ENCODE data around the gene IKZF1.

Gene IKZF1

DNA sequence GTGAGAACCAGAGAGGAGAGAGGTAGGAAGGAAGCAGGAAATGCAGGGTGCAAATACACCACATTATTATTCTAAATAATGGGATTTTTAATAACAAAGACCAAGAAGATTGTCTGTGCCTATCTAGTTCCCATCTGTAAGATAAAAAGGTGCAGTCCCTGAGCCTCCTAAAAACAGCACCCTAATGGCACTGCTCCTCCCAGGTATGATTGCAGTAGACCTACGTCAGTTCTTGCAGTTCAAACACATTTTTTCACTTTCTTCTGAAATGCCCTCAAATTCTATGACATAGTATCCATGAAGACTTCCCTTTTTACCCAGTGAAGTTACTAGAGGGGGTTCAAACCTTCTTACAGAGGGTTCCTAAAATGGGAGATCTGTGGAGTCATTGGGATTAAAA lies 75.0 kb downstream of the IKZF1 start:
- no peak for DNase-seq

DNA sequence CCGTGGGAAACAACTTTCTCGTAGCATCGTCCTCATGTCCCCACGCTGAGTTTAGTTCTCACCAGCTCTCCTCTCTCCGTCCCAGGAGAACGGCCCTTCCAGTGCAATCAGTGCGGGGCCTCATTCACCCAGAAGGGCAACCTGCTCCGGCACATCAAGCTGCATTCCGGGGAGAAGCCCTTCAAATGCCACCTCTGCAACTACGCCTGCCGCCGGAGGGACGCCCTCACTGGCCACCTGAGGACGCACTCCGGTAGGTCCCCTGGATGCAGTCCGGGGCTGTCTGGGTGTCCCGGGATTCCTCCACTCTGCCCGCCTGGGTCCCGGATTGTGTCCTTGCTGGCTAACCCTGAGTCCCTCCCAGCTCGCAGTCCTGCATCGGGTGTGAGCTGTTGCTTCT lies 77.9 kb downstream of the IKZF1 start:
- no peak for DNase-seq

DNA sequence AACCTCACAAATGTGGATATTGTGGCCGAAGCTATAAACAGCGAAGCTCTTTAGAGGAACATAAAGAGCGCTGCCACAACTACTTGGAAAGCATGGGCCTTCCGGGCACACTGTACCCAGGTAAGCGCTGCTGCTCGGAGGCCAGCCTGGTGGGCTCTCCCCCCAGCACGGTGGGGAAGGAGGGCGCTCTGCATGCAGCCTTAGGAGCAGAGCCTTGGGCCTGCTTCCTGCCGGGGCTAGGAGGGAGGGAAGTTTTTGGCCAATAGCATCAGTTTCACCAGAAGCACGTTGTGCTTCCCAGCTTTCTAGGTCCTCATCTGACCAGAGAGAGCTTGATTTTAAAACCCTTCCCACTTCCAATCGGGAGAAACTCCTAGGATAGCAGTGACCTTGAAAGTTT lies 82.8 kb downstream of the IKZF1 start:
- no peak for DNase-seq

DNA sequence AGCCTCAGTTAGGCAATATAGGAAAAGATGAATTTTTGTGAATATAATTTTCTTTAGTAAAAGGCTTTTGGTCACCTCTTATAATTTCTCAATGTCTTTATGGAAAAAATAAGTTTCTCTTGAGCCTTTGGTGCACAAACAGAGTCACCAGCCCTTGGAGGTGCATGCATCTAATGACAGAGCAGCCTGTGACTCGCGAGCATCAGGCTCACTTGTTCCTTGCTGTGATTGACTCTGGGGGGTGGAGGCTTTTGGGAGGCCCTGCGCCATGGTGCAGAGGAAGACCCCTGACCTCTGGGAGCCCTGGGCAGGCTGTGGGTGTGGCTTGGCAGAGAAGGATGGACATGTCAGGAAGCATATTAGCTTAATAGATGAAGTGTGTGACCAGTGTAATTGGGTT lies 85.4 kb downstream of the IKZF1 start:
- no peak for DNase-seq

DNA sequence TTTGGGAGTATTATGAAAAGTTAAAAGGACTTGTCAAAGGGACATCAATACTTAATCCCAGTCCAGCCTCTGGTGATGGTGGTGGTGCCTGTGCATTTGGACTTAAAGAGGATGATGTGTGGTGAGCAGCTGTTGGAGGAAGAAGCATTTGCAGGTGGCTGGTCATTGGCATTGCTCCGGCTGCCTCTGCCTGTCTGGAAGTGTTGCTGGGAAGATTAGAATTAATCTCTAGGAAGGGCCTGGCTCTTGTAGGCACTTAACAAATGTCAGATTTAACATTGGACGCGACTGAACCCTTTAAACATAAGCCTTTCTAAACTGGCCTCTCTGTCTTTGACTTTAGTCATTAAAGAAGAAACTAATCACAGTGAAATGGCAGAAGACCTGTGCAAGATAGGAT lies 86.9 kb downstream of the IKZF1 start:
- no peak for DNase-seq

DNA sequence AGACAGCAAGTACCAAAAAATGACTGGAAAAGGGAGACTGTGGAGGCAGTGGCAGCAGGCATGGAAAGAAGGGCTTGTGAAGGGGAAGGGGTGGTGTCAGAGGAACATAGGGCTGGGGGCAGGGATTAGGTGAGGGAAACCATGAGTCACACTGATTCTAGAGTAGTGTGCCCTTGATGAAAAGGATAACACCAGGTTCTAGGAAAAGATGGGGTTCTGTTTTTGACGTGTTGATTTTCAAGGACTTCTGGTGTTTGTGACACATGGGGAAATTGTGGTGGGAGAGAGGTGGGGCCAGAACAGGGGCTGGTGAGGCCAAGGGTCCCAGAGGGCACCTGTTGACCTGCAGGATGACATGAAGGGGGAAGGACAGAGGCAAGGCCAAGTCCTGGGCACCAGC lies 88.6 kb downstream of the IKZF1 start:
- DNase-seq = no peak

DNA sequence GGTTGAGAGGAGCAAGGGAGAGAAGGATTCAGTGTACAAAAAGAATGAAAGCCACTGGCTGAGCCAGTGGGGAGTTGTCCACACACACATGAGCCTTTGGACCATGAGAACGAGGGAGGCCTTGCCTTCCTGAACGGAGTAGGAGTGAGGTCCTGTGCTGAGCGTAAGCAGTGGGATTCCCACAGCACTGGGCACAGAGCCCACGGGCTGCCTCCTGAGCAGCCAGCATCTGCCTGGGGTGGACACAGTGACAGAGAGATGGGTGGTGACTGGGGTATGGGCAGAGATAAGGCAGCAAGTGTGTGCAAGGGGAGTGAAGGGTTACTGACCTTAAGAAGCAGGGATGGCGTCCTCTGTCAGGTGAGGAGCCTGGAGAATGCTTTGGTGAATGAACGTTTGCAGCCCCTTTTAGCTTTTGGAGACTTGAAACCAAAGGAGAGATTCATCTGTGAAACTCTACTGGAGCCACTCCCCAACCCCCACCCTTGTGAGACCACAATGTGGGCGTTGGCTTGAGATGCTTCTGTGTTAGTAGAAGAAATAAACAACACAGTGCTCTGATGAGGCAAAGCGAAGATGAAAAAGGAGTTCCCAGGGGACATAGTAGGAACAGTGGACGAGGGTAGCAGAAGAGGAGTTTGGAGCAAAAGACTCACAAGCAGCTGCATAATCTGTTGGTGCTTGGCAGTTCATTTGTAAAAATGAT lies 89.2 kb downstream of the IKZF1 start:
- no peak for DNase-seq

DNA sequence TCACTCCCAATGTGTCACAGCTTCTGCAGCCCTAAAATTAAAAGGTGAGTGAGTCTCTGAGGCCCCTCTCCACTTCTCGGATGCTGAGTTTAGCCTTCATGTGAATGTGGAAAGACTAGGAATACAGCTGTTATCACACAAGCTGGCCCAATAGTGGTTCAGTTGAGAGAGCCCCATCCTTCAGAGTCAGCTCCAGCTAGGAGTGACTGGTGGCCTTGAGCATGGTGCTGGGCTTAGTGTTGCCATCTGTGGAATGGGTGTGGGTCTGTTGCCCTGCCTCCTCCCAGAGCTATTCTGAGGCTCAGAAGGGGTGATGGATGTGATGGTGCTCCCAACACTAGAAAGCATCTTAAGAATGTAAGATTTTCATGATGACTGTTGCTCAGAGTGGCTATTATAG lies 89.8 kb downstream of the IKZF1 start:
- no peak for DNase-seq

DNA sequence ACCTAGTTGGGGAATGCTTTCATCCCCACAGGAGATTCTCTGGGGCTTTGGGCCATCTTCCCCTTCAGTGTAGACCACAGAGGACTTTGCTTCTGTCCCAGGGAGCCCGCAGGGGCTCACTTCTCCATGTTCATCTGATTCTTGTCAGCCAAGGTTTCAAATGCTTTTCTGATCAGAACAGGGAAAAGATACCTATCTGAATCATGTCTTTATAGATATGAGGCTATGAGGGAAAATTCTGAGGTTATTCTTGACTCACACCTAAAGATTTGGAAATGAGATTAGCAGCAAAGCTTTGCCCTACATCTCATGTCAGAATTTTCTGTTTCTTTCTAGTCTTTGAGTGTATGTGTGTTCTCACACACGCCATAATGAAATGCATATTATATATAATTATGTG lies 92.3 kb downstream of the IKZF1 start:
- DNase-seq = no peak

DNA sequence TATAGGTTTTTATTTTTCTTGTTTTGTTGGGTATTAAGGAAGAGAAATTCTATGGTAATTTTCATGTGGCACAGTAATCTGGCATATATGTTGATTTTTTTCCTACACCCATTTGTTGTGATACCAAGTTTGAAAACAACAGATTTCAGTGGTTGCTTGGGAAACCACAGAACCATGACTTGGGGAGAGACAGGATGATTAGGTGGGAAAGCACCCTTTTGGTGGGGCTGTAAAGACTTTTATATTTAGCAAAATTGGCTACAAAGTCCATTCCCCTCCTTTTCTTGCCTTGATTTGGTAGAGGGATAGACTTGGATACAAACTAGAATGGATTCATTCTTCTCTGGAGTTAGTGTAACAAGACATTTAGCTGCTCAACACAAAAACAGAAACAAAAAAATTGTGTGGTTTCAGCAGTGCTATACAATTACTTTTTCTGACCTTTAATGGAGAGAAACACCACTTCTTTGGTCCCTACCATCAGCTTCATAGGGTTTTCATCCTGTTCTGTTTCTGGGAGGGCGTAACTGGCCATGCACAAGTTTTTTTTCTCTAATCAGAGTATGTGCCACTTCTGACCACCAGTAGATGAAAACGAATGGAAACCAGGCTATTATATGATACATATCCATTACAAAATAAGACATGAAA lies 92.9 kb downstream of the IKZF1 start:
- no peak for DNase-seq

DNA sequence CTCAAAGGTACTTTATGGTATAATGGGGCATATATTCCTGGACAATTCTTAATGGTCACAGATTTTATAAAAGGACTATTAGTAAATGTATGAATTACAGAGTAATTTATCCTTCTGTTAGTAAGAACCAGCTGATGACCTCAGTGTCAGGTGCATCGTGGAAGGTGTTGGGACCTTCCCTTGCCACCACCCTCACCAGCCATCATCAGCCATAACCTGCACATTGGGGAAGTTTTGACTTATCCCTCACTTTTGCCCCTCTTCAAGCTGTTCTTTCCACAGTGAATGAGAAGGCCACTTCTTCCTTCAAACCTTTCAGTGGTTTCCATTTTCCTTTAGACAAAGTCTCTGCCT lies 93.4 kb downstream of the IKZF1 start:
- DNase-seq = no peak

DNA sequence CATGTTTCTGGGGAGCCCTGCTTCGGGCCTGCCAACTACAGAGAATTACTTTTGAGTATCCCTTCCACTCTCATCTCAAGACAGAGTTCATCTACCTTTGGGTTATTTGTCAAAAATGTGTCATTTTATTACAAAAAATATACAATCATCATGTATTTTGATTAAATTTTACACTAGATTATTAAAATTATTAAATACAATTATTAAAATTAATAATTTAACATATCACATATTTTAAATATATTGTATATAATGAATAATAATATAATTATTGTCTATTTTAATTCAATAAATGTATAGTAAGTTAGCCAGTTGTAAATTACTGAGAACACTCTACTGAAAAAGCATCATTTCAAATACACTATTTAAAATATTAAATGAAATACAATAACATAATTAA lies 94.7 kb downstream of the IKZF1 start:
- DNase-seq = no peak

DNA sequence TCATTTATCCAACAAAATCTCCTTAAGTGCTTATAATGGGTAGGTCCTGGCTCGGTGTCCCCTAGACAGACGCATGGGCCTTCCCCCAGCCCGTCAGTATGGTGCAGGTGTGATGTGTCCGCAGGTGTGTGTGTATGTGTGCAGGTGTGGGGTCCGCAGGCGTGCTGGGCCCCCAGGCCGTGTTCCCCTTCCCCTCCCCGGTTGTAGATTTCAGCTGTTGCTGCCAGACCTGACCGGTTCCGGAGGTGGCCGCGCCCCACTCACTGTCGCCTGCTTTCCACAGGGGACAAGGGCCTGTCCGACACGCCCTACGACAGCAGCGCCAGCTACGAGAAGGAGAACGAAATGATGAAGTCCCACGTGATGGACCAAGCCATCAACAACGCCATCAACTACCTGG lies 95.1 kb downstream of the IKZF1 start:
- DNase-seq = no peak

DNA sequence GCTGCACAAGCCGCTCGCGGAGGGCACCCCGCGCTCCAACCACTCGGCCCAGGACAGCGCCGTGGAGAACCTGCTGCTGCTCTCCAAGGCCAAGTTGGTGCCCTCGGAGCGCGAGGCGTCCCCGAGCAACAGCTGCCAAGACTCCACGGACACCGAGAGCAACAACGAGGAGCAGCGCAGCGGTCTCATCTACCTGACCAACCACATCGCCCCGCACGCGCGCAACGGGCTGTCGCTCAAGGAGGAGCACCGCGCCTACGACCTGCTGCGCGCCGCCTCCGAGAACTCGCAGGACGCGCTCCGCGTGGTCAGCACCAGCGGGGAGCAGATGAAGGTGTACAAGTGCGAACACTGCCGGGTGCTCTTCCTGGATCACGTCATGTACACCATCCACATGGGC lies 95.6 kb downstream of the IKZF1 start:
- no peak for DNase-seq

DNA sequence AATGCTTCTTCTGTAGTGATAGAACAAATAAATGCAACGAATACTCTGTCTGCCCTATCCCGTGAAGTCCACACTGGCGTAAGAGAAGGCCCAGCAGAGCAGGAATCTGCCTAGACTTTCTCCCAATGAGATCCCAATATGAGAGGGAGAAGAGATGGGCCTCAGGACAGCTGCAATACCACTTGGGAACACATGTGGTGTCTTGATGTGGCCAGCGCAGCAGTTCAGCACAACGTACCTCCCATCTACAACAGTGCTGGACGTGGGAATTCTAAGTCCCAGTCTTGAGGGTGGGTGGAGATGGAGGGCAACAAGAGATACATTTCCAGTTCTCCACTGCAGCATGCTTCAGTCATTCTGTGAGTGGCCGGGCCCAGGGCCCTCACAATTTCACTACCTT lies 99.9 kb downstream of the IKZF1 start:
- DNase-seq = no peak

DNA sequence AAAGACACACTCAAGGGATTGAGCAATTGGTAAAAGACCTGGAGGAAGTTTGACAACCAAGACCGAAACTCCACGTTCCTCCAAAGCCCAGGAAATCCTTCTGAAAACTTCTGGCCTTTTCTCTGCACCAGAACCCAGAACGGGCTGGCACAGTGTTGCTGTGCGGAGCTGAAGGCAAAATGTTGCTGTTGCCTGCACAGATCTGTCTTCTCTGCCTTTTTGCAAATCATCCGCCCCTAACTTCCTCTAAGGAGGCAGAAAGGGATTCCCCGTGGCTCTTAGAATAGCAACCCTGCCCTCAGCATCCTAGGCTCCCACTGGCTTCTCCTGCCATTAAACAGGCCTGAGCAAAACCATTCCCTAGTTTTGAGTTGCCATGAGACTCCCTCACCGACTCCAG lies 100.7 kb downstream of the IKZF1 start:
- DNase-seq = no peak

DNA sequence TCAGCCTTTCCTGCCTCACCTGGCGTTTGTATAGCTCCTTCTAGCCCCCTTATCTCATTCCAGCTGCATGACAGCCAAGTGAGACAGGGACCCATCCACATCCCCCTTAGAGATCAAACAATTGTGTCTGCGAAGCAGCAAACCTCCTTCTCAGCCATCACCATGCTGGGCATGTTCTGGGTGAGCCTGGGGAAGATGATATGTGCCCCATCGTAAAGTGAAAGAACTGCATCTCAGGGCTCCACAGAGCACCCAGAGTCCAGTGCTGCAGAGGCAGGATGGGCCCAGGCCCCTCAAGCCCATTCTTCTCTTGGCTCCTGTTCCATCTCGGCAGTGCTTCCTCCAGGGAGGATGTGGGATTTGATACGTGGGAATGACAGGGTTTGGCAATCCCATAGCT lies 102.4 kb downstream of the IKZF1 start:
- no peak for DNase-seq

DNA sequence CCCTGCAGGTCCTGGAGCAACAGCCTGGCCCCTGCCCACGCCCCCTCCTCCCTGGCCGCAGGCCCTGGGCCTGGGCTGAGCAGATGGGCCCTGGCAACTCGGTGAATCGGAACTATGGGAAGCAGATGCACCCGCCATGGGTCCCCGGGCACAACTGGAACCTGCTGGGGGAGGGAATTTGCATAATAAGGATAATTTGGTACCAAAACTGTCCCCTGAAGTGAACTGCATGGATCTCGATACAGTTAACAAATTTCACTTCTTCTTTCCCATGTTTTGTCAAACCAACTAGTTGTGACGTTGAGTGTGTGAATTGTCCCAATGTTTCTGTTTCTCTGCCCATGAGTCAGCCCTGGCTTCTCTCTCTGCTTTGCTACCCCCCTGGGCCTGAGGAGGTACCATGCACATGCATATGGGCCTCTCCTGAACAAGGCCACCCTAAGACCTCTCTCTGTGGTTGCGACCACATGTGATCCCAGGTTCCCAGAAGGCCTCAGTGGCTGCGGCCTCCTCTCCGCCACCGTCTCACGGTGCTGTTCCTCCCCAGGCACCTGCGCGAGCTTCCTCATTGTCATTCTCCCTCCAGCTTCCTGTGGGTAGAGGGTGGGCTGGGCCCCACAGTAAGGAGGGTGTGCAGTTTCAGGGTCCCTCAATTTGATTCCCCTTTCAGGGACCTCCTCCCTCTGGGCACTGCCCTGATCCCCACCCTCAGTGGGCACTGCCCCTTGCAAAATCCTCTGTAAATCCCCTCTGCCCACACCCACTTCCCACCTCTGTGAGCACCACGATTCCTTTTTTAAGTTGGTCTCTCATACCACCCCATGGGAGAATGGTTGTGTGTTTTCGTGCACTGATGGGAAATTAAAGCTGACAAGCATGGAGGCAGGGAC lies 105.6 kb downstream of the IKZF1 start:
- no peak for DNase-seq

DNA sequence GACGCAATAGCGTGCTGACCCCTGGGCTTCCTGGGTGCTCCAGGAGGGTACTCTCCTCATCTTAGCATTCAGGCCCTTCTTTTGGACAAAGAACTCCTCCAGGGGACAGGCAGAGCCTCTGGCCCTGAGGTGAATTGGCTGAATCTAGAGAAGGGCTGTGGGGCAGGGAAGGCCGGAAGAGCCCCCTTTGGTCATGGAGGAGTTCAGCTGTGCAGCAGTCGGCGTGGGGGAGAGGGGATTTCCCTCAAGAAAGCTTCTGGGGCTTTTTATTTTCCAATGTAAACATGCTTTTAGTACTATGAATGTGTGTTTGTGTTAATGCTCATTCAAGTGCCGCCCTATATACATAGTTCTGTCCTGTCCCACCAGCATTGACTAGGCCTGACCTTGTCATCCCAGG lies 106.8 kb downstream of the IKZF1 start:
- DNase-seq = no peak

DNA sequence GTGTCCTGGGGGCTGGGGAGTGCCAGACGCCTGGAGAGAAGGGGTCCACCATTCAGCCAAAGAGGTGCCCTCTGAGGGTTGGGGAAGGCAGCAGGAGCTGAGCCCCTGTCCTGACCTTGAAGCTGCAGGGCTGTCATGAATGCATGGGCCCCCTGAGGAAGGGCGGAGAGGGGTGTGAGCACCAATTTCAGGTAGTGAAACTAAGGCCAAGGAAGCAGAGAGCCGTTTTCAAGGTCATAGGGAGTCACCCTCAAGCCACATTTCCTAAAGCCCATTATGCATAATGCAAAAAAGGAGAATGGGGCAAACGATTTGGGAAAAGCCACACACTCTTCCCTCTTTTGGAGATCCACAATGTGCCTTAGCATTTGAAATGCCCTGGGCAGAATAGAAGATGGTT lies 108.5 kb downstream of the IKZF1 start:
- DNase-seq = no peak

DNA sequence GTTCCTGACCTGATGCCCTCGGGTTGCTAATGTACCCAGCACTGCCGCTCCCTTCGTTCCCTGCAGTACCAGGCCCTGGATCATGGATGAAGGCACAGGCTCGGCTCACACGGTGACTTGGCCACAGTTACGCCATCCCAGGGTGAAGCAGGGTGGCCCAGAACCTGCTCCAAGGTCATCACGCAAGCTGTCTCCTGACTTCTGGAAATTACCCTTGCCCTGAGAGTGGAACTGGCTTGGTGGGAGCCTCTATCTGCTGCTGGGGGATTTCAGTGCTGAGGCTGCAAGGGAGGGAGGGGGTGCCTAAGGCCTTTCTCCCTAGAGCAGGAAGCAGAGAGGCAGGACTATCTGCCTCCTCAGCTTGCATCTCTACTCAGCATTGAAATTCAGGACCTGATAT lies 109.0 kb downstream of the IKZF1 start:
- no peak for DNase-seq

DNA sequence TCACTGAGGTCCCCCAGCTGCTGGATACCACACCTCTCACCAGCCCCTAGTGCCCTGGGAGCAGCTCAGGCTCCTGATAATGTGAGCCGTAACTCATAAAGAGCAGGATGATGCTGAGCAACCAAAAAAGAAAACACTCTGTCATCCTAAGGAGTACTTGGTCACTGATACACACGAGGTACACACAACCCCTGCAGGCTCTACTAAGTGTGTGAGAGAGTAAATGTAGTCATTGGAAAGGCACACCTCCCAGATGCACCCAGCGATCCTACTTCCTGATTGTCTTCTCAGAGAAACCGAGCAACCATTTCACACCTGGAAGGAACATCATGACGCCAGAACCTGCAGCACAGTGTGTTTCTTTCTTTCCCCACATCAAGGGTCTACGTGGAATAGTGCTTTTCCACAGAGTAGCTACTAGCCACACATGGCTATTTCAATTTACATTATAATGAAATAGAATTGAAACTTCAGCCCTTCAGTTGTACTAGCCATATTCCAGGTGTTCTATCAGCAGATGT lies 111.4 kb downstream of the IKZF1 start:
- no peak for DNase-seq

DNA sequence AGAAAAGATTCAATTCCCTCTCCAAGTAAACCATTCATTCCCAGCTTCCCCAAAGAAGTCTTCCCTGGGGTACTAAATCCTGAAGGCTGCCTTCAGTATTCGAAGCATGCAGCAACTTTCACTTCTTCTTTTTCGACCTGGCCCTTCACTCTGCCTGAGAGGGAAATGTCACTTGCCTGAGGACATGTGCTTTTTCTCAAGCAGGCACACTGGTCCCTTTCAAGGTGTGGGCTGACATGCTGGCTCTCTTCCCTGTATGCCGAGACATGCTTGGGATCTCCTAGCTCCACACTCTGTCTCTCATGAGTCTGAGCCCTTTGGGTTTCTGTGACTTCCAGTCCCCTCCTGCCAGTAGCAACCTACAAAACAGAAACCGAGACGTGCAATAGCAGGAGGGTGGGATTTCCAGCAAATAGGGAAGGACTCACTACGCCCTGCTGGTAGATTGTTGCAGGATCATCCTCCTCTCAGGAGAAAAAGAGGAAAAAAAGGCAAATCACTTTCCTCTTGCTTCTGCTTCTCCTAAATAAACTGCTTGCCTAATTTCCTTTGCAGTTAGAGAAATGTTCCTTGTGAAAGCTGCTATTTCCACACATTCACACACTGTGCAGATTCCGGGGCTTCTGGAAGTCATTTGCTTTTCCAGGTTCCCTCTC lies 112.1 kb downstream of the IKZF1 start:
- no peak for DNase-seq

All from NCI-H1694 treated with DMSO at 0.1 percent for 48 hours (cell line).